LNCaP clone FGC (cell line): ENCODE data around the gene ITPK1.

Source experiments
- DNase-seq: peaks from one replicate; pipeline ENCODE4 v3.0.0-alpha.2; 2011; ENCODE audit warnings: low read depth
- H3K4me3 ChIP-seq: 2 replicates; pipeline ENCODE4 v1.5.1; 2011; ENCODE audit warnings: mild to moderate bottlenecking, low read depth, low read length, control low read depth
- TF ChIP-seq, protein P1 (sequence below): IDR thresholded peaks from 2 replicates; pipeline ENCODE4 v1.5.1; 2012; ENCODE audit warnings: mild to moderate bottlenecking; ENCODE audit not compliant: control insufficient read depth, insufficient read depth; ENCODE audit errors: extremely low read depth

Gene ITPK1

DNA sequence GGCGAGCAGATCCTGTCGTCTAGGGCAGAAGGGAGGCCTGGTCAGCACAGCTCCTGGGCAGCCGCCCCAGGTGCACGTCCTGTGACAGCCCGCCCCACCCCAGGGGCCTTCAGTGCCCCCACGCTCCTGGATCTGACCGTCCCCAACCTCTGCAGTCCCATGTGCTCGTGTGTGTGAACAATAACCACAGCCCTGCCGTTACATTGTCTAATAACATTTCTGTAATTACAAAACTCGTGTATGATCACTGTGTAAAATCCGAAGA, 153.0 kb downstream of the ITPK1 start:
- TF ChIP-seq, protein P1, sequence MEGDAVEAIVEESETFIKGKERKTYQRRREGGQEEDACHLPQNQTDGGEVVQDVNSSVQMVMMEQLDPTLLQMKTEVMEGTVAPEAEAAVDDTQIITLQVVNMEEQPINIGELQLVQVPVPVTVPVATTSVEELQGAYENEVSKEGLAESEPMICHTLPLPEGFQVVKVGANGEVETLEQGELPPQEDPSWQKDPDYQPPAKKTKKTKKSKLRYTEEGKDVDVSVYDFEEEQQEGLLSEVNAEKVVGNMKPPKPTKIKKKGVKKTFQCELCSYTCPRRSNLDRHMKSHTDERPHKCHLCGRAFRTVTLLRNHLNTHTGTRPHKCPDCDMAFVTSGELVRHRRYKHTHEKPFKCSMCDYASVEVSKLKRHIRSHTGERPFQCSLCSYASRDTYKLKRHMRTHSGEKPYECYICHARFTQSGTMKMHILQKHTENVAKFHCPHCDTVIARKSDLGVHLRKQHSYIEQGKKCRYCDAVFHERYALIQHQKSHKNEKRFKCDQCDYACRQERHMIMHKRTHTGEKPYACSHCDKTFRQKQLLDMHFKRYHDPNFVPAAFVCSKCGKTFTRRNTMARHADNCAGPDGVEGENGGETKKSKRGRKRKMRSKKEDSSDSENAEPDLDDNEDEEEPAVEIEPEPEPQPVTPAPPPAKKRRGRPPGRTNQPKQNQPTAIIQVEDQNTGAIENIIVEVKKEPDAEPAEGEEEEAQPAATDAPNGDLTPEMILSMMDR = no peak
- no peak overlapping the region for H3K4me3 ChIP-seq
- no peak for DNase-seq

DNA sequence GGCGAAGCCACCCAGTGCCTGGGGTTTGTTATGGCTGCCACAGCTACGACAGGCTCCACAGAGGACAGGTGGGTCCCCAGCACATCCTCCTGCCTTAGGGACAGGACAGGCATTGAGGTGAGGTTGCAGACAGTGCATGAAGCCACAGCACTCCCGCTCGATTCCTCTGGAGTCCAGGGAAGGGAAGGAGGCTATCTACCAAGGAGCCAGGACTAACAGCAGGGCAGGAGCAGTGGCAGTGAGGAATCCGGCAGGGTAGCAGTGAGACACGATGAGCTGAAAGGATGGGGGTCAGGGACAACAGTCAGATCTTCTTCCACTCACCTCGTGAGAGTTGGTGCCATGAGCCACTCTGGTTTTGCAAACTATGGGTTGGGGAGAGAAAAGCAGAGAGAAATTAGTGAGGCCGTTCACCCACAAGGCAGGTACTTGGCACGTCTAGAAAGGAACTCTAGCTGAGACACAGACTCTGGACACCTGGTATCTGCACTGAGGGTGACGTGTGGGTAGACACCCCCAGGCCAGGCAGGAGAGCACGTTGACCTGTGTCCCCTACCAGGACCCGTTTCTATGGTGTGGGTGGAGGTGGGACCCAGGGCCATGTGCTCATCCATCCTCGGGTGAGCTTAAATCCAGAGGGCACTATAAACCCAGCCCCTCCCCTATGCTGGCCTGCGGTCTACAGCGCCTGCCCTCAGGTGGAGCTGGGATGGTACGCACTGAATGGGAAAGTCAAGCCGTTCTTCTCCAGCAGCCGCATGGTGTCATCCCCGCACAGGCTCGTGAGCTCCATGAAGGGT, 153.5 kb downstream of the ITPK1 start:
- TF ChIP-seq, protein P1 = no peak
- no peak for DNase-seq
- no peak overlapping the region for H3K4me3 ChIP-seq

DNA sequence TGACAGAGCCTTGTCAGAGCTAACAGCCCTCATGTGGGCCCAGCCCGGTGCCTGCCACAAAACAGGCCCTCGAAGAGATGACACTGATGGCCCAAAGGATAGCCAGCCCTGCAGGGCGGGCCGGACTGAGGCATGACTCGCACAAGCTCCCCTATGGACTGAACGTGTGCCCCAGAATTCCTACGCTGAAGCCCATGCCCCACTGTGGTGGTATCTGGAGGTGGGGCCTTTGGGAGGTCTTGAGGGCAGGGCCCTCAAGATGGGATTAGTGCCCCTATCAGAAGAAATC, 154.2 kb downstream of the ITPK1 start:
- TF ChIP-seq, protein P1 = no peak
- no peak for DNase-seq

DNA sequence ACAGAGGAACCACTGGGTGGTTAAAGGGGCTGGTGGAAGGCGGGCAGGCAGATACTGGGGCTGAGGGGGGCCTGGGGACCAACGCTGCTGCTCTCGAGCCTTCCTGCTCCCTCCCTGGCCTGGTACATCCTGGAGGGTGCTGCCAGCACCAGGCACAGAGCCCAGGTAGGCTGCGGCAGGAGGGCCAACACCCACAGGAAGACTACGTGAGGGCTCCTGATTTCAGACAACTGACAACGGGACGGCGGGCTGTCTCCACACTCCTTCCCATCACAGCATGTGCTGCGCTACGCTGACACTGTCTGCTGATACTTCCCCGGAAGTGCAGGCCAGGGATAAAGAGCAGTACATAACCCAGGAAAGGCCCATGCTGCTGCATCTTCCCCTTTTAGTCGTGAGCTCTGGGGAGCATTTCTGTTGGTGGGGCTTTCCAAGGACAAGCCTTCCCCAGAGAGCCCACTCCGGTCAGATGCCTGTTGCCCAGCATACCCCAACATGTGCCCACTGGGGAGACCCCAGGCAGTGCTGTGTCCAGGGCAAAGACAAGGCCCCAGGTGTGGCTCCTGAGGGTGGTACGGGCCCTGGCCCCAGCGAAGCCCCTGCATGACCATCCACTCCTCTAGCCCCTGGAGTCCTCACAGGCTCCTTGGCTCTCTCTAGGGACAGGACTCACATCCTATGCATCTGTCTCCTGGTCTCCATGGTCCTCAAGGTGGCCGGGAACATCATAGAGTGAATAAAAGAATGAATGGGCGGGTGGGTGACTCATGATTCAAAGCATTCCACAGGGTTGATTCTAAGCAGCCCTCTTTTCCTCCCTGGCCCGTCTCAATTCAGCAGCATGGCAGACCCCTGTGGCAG, 154.8 kb downstream of the ITPK1 start:
- no peak overlapping the region for H3K4me3 ChIP-seq
- TF ChIP-seq, protein P1 = no peak
- DNase-seq = no peak

More for the DNA sequence above, 154.2 kb downstream of the ITPK1 start:
- no peak overlapping the region for H3K4me3 ChIP-seq

DNA sequence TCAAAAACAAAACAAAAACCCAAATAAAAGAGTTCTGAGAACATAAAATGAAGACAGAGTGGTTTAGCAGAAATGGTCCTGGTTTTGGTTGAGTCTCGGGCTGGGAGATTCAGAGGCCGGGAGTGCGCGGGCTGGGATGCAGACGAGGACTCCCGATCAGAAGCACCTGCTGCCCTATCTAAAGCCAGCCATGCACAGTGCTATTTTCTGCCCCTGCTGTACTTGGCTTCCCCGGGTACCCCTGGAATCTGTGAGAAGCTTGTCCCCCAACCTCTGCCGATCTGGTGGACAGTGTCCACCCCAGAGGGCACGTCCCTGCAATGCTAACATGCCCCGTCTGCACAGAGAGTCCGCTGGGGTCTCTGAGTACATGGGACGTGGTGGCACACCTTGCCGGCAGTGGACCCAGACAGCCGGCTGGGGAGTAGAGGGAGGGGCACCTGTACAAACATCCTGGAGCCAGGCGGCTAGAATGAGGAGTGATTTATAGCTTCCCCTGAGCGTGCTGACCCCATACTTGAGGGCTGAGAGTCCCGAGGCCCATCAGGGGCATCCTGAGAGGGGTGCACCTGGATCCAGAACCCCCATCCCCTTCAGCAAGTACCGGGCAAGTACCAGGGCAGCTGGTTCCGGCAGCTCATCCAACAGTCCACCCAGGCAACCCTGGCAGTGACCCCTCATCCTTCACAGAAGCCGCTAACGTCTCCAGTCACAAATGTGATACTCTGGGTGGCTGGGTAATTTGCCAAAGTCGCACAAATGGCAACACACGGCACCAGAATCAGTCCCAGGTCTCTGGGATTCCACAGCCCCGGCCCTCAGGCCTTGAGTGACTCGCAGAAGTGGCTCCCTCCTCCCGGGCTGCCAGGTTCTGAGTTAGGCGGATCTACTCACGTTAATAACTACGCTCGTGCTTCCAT, 155.7 kb downstream of the ITPK1 start:
- no peak for DNase-seq
- H3K4me3 ChIP-seq = no peak overlapping the region
- TF ChIP-seq, protein P1 = no peak

DNA sequence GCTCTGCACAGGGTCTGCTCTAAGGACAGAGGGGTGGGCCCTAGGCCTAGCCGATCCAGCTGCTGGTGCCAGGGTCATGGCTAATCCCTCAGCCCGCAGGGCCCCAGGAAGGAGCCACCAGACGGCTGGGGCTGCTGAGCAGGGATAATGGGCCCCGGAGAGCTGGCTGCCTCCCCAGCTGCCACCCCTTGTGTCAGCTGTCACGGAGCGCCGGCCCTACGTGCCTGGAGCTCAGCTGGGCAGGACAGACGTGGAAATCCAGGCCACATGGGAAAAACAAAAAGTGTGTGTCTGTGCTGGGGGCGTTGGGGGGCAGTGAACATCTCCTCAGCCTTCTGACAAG, 156.6 kb downstream of the ITPK1 start:
- DNase-seq = no peak
- H3K4me3 ChIP-seq = no peak overlapping the region
- TF ChIP-seq, protein P1 = no peak
